GM19328 (cell line): ENCODE results near the gene TENM3.

ENCODE experiments used
- ATAC-seq: cut with Tn5 transposase; IDR thresholded peaks from one replicate; pipeline ENCODE4 v1.9.1; 2021; ENCODE audit warnings: mild to moderate bottlenecking, moderate library complexity; ENCODE audit not compliant: unreplicated experiment

Gene TENM3

GRCh38 chr4:182325397-182325796 lies 82.2 kb downstream of the TENM3 start:
- ATAC-seq = no peak

GRCh38 chr4:182325848-182326255 lies 82.7 kb downstream of the TENM3 start:
- ATAC-seq = no peak

GRCh38 chr4:182328505-182328904 lies 85.3 kb downstream of the TENM3 start:
- no peak for ATAC-seq

GRCh38 chr4:182337366-182337765 lies 94.2 kb downstream of the TENM3 start:
- no peak for ATAC-seq

- no peak for ATAC-seq
These were observed 94.9 kb downstream of the TENM3 start for GRCh38 chr4:182338063-182338462.

- no peak for ATAC-seq
These were observed 95.5 kb downstream of the TENM3 start for GRCh38 chr4:182338746-182339145.

DNA sequence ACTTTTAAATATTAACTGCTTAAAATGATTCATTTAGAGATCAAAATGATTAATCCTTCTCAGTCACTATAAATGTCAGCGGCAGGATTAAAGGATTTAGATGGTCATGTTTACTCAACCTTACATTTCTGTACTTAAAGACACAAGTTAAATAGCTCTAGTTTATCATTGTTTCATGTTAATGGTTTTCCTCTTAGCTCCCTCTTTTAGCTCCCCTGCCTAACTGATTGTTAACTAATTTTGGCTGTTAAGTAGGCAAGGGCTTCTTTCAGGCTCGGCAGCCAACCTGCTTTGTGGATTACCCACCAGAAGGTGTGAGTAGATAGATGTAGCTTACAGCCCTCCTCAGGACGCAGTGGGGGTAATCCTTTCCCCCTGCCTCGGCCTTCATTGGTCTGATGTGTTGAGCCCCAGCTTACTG lies 96.0 kb downstream of the TENM3 start:
- ATAC-seq = no peak

DNA sequence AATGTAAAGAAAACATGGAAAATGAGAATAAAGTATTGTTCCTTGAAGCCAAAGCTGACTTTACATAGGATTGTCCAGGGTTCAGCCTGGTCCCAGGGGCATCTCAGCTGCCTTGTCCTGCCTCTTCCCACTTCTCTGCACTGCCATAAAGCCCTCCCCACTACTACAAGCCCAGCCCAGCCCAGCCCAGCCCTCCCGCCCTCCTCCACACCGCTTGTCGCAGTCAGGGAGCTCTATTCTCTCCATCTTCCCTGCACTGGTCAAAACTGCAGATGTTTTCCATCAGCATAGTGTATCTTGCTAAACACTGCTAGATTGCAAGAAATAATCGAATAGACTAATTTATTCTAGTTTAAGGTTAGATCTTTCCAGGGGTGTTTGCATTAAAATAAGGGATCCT lies 100.3 kb downstream of the TENM3 start:
- no peak for ATAC-seq

GRCh38 chr4:182344968-182345367 lies 101.8 kb downstream of the TENM3 start:
- no peak for ATAC-seq

DNA sequence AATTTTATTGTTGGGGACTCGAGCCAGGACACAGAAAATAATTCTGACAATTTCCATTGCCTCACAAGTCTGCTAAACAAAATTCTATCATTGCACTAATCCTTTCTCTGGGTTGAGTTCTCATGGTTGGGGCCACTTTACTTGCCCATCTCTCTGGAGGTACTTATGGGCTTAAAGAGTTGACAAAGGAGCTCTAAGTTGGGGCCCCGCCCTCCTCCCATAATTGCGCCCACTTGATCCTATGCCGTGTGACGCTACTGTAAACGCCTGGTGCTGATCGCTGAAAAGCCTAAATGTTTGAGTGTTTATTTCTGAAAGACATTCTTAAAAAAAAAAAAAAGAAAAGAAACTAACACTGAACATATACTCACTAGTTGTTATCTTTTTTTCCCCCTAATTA lies 103.0 kb downstream of the TENM3 start:
- no peak for ATAC-seq

DNA sequence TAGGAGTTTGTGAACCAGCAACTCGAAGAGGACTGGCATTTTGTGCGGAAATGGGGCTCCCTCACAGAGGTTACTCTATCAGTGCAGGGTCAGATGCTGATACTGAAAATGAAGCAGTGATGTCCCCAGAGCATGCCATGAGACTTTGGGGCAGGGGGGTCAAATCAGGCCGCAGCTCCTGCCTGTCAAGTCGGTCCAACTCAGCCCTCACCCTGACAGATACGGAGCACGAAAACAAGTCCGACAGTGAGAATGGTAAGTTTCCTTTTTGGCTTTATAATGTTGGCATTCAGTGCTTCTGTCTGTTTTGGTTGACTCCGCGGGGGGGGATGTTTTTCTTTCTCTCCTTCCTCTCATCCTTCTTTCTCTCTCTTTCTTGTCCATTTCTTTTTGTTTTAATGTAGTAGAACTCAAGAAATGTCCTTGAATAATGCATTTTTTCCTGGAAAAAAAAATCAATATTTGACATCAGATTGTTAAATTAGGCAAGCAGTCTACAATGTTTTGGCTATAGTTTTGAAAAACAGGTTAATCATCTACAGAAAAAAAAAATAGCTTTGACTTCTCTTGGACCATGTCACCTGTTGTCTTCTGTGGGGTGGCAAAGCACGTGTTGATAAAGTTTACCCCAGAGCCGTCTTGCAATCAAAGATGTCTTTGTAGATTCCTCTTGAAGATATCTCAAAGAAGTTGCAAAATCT lies 103.6 kb downstream of the TENM3 start:
- ATAC-seq = no peak

DNA sequence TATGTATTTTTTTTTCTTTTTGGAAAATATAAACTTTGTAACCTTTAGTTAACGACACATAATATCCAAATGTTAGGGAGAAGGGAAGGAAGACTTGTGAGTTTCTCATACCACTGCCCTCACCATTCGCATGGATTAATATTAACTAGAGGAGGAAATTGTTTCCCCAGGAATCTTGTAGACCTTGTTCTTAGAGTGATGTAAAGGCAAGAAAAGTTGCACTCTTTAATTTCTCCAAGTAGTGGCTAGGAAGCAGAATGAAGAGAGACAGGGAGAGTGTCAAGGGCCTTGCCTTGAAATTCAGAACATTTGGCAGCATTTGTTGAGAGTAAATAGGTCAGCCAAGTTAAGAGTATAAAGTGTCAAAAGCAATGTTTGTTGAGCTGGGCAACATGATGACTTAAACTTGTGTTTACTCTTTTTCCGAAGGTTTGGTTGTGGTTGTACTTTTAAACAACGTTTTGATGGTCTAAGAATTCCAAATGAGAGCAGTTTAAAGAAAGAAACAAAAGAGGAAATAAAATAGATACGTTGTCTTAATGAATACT lies 105.7 kb downstream of the TENM3 start:
- no peak for ATAC-seq

DNA sequence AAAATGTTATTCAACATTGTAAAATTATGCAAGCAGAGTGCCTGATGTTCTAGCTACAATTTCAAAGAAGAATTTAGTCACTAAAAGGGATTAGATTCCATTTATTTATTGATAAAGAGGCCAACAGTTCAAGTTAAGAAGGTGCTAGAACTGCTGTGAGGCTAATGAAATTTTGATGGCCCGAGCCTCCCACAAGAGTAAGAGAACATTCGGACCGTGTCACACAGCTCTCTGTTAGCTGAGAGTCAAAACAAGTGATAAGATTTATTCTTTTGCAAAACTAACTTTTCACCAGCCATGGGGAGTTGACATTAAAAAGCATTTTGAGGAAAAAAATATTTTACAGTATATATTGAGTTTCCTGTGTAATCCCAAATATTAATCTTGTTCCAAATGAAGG lies 106.8 kb downstream of the TENM3 start:
- ATAC-seq = no peak

DNA sequence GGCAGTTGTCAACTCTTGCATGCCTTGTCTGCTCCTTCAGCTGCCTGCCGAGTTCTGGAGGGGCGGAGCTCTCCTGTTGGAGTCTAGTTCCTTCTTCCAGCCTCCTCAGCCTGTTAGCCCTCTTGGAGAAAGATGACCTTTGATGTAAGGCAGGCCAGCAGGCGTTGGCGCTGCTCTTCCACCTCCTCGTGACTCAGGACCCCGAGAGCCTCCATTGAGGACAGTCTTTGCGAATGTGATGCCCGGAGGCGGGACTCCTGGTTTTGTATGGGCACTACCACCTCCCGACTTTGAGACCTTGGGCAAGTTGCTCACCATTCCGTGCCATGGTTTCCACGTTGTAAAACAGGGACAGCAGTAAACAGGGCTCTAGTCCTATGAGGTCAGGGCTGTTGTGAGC lies 108.3 kb downstream of the TENM3 start:
- ATAC-seq = no peak

DNA sequence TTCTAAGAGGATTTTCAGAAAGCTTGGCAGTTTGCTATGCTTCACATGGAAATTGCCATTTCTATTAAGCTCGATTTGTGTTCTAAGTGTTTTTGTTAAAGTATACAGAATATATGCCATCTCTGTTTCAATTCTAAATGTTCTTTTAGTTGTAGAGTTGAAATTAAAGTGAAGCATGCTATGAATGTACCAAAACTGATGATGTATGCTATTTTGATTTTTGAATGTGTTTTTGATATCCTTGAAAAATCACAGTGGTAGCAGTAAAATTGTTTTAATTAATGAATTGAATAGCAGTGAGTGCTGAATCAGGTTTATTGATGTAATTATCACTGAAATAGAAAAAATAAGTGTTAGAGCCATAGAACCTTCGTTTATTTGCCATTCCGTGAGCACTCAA lies 110.9 kb downstream of the TENM3 start:
- no peak for ATAC-seq

DNA sequence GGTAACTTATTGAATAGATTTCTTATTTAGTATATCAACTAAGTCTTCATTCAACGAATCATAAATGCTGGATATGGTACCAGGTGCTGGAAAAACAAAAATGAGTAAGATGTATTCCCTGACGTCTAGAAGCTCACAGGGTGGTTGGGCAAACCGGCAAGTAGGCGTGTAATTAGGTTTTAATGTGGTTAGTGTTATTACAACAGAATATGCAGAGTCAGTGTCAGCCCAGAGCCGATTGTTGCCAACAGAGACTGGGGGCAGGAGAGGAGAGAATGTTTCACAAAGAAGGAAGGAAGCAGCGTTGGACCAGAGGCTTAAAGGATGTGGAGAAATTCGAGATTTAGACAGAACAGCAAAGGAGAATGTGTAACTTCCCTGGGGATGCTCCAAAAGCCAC lies 111.7 kb downstream of the TENM3 start:
- ATAC-seq = no peak

DNA sequence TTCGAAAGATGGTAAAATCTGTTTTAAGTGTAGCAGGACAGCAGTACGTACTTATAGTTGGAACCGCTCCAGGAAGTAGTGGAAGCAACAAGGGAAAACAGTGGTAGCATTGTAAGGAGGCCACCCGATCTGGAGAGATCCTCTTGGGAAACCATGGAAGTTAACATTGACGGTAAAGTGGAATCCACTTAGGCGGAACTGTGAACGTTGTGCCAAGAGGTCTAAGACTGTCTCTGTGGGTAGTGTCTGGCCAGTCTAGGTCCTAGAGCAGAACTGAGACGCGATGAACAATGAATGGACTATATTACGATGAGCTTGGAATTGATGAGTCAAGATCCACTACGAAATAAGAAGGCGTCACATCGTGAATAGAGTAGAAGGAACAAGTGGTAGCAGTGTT lies 124.0 kb downstream of the TENM3 start:
- ATAC-seq = no peak

GRCh38 chr4:182369211-182369610 lies 126.0 kb downstream of the TENM3 start:
- no peak for ATAC-seq

GRCh38 chr4:182370491-182370890 lies 127.3 kb downstream of the TENM3 start:
- ATAC-seq = no peak

DNA sequence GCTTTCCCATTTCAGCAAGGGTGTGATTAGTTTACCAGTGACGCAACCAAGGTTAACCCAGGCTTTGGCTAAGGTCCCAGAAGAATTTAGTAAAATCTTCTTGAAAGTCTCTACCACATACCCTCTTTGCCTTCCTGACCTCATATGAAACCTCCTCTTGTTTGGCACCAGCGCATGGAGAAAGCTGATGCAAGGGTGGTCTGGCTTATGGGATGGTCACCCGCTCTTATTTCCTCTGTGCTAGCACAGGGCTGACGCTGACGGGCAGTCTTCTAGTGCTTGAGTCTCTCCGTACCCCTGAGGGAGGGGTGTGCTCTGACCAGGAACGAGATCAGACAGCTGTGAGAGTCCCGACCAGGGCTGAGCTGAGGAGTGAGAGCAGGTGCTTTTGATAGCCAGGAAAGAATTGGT lies 137.6 kb downstream of the TENM3 start:
- no peak for ATAC-seq

DNA sequence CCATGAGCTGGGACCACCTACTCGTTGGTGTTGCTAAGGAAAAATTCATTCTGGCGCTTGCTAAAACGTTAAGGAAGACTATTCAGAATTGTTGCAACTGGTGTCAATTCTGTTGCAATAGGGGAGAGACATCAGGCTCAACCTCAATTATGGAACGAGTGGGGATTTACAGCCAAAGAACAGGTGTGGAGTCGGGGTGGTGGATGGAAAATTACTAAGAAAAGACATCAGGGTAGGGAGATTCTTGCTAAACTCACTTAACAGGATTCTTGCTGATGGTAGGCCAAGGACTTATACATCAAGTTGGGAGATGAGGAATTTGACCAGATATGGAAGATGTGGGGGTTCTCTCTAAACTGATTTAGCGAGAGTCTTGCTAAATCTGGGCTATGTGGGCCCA lies 139.7 kb downstream of the TENM3 start:
- ATAC-seq = no peak

GRCh38 chr4:182384631-182385091 lies 141.5 kb downstream of the TENM3 start:
- ATAC-seq = no peak

- peak; percentile 55 for ATAC-seq
These were observed 142.7 kb downstream of the TENM3 start for GRCh38 chr4:182385897-182386296.
